GM20000 (cell line): Measurements from ENCODE around the gene MYL5.

Experiments
- DNase-seq: peaks from one replicate; pipeline ENCODE4 v3.0.0; 2012; ENCODE audit warnings: low spot score
- CTCF ChIP-seq: IDR thresholded peaks from 2 replicates; pipeline ENCODE4 v1.5.1; 2012; ENCODE audit warnings: mild to moderate bottlenecking, control low read depth; ENCODE audit errors: extremely low read depth, missing control alignments

The MYL5 gene

GRCh38 chr4:683247-683897 is 9.0 kb downstream of the MYL5 start:
- TF ChIP-seq CTCF, result no peak
- no peak for DNase-seq

GRCh38 chr4:683982-684622 is 9.8 kb downstream of the MYL5 start:
- peak; percentile 78 for DNase-seq
- TF ChIP-seq CTCF, result peak; percentile 82

GRCh38 chr4:684623-685327 is 10.4 kb downstream of the MYL5 start:
- DNase-seq, result no peak

GRCh38 chr4:685679-686412 is 11.5 kb downstream of the MYL5 start:
- no peak for TF ChIP-seq CTCF
- DNase-seq, result no peak

More at GRCh38 chr4:684623-685327, 10.4 kb downstream of the MYL5 start:
- no peak for TF ChIP-seq CTCF

GRCh38 chr4:686413-687040 is 12.2 kb downstream of the MYL5 start:
- DNase-seq, result no peak
- TF ChIP-seq CTCF, result no peak

- no peak for DNase-seq
- no peak for TF ChIP-seq CTCF
These were observed 13.0 kb downstream of the MYL5 start for GRCh38 chr4:687048-687970.
